ENCODE results near the gene CCR7. TPM values are rescaled to one million over a fixed set of nuclear protein-coding genes. Genes with fewer than 3 reads are reported as not detected.
A peak's percentile ranks its signal among the peaks of the same experiment; 100 is the strongest.

Gene CCR7
- total and polyA plus RNA-seq, 9 donors: 0.18 to 2.5 (median 0.37) TPM; not detected in 2

GRCh38 chr17:40542558-40543411, 22.5 kb downstream of the CCR7 start:
- H3K36me3 ChIP-seq: no peaks in the 10 kb centered on the region
- H3K4me1 ChIP-seq (ENCODE audit: insufficient read depth): peaks cover 31% of the 10 kb centered on the region

GRCh38 chr17:40541873-40542557, 23.3 kb downstream of the CCR7 start:
- H3K9me3 ChIP-seq: no peaks in the 10 kb centered on the region
- H3K4me3 ChIP-seq: no peak overlapping the region
- H3K4me1 ChIP-seq (ENCODE audit: insufficient read depth): peaks cover 31% of the 10 kb centered on the region
- peak overlapping the region; percentile 90 to 100 for H3K27ac ChIP-seq
- DNase-seq: no peak
- H3K27me3 ChIP-seq: no peaks in the 10 kb centered on the region
- intact Hi-C loops (cut with DNase I): no loop called here
- H3K36me3 ChIP-seq: no peaks in the 10 kb centered on the region
- WGBS, 3 donors: 25 to 30% (median 27%) methylated on average over 18 of the region's 18 CpGs
- TF ChIP-seq EP300 (IDR thresholded peaks at IDR 0.05): no peak
- TF ChIP-seq CTCF (IDR thresholded peaks at IDR 0.05): peak in 1 of 3 donors; percentile 11
- peak; percentile 56 for TF ChIP-seq POLR2A (IDR thresholded peaks at IDR 0.05)

More at GRCh38 chr17:40542558-40543411, 22.5 kb downstream of the CCR7 start:
- peak; percentile 94 to 98 (median 96) for DNase-seq
- no peak for TF ChIP-seq CTCF (IDR thresholded peaks at IDR 0.05)
- TF ChIP-seq EP300 (IDR thresholded peaks at IDR 0.05): peak; percentile 99
- no peak for TF ChIP-seq POLR2A (IDR thresholded peaks at IDR 0.05)
- Histone ChIP-seq H3K9me3 (no peaks in the 10 kb centered on the region), H3K27ac (peak overlapping the region; percentile 90 to 100), H3K27me3 (no peaks in the 10 kb centered on the region), H3K4me3 (no peak overlapping the region)
- WGBS, 3 donors: 11 to 16% (median 12%) methylated on average over 14 of the region's 14 CpGs
- intact Hi-C loops (cut with DNase I): no loop called here

GRCh38 chr17:40541060-40541872, 24.0 kb downstream of the CCR7 start:
- Histone ChIP-seq H3K27ac (peak overlapping the region; percentile 90 to 100), H3K9me3 (no peaks in the 10 kb centered on the region), H3K27me3 (no peaks in the 10 kb centered on the region), H3K36me3 (no peaks in the 10 kb centered on the region), H3K4me3 (no peak overlapping the region), H3K4me1 (ENCODE audit: insufficient read depth) (peaks cover 37% of the 10 kb centered on the region)
- TF ChIP-seq EP300 (IDR thresholded peaks at IDR 0.05): no peak
- TF ChIP-seq CTCF (IDR thresholded peaks at IDR 0.05): no peak
- no peak for TF ChIP-seq POLR2A (IDR thresholded peaks at IDR 0.05)
- 89 to 93% (median 89%) methylated on average over 17 to 20 of the region's 20 CpGs for WGBS, 3 donors
- intact Hi-C loops (cut with DNase I): no loop called here
- peak; percentile 25 to 62 (median 49) for DNase-seq

GRCh38 chr17:40540448-40540847, 24.8 kb downstream of the CCR7 start:
- intact Hi-C loops (cut with DNase I): no loop called here

More at GRCh38 chr17:40540448-40540847, 24.8 kb downstream of the CCR7 start:
- 96 to 98% (median 98%) methylated on average over 8 of the region's 8 CpGs for WGBS, 3 donors
- Histone ChIP-seq H3K4me1 (ENCODE audit: insufficient read depth) (peaks cover 42% of the 10 kb centered on the region), H3K36me3 (no peaks in the 10 kb centered on the region), H3K4me3 (no peak overlapping the region), H3K27ac (peak overlapping the region; percentile 90 to 100), H3K9me3 (no peaks in the 10 kb centered on the region), H3K27me3 (no peaks in the 10 kb centered on the region)
- no peak for TF ChIP-seq POLR2A (IDR thresholded peaks at IDR 0.05)
- TF ChIP-seq EP300 (IDR thresholded peaks at IDR 0.05): no peak
- no peak for TF ChIP-seq CTCF (IDR thresholded peaks at IDR 0.05)
- DNase-seq: peak in 4 of 5 donors; percentile 13 to 43 (median 38)

All from ovary (tissue), 9 donors.